Ramos (cell line): ENCODE results near the gene ANO1.

Source experiments
- in situ Hi-C: fragments of 300-500 bp; cut with MboI; formaldehyde crosslinking; loops from one replicate; pipeline ENCODE4 v1.14.3; 2022; ENCODE audit warnings: low sequenced_read_pairs; ENCODE audit not compliant: unreplicated experiment

ANO1 gene

DNA sequence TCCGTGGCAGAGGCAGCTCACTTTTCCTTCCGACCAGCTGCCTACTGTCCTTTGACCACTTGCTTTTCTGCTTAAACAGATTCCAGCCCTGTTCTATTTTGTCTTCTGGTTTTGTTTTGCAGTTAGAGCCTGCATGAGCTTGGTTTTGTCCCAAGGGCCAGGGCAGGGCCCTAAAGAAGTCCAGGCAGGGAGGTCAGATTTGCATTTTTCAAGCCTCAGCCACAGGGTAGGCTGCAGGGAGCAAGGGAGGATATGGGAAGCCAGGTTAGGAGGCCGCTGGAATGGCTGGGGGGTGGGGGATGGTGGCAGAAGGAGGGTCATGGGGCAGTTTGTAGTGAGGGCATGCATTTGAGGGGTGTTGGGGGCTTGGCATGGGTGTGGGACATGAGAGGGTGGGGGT is 148.1 kb downstream of the ANO1 start:
- in situ Hi-C loops, result no loop called here

DNA sequence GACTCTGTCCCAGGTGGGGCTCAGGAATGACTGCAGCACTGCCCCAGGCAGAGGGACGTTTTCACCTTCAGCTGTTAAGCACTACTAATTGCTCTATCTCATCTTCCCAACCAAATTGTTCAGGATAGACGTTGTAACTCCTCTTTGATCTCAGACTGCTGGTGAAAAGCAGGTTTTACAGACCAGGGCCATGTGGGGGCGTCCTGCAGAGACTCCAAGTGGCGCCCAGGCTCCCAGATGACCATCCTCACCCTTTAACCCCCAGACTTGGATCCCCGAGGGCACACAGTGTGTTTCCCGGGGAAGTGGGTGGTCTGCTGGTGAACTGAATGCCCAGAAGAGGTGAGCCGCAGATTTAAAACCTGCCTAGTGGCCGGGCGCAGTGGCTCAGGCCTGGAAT is 148.8 kb downstream of the ANO1 start:
- in situ Hi-C loops, result no loop called here

DNA sequence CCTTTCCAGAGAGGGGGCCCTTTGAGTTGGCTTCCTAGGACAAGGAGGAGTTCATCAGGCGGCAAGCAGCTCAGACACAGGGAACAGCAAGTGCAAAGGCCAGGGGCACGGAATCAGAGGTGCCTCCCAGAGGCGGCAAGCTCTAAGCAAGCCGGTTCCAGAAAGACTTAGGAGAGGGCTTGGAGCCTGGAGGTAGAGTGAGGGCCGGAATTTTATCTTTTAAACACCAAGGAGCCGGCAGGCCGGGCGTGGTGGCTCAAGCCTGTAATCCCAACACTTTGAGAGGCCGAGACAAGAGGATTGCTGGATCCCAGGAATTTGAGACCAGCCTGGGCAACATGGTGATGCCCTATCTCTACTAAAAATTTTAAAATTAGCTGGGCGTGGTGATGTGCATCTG is 151.6 kb downstream of the ANO1 start:
- in situ Hi-C loops, result no loop called here

DNA sequence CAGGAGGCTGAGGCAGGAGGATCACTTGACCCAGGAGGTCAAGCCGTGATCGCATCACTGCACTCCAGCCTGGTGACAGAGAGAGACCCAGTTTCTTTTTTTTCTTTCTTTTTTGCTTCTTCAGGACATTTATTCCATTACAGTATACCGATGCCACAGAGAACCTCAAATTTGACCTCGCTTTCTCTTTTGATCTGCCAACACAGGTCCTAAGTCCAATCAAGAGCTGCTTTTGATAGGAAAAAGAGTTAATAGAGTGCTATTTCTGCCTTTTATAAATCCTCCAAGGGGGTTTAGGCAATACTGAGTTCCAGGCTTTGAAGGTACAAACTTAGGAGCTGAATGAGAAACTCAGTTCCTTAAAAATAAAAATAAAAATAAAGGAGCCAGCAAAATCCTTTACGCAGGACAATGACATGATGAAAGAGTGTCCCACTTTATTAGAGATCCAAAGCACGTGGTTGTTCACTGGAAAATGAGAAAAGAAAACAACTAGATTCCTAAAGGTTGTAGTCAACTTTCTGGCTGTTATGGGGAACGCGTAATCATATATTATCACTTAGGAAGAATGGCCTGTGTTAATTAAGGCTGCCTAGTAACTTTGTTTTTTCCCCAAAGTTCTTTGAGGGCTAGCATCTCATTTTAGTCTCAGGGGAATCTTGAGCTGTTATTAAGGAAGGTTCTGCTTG is 152.2 kb downstream of the ANO1 start:
- in situ Hi-C loops, result no loop called here

DNA sequence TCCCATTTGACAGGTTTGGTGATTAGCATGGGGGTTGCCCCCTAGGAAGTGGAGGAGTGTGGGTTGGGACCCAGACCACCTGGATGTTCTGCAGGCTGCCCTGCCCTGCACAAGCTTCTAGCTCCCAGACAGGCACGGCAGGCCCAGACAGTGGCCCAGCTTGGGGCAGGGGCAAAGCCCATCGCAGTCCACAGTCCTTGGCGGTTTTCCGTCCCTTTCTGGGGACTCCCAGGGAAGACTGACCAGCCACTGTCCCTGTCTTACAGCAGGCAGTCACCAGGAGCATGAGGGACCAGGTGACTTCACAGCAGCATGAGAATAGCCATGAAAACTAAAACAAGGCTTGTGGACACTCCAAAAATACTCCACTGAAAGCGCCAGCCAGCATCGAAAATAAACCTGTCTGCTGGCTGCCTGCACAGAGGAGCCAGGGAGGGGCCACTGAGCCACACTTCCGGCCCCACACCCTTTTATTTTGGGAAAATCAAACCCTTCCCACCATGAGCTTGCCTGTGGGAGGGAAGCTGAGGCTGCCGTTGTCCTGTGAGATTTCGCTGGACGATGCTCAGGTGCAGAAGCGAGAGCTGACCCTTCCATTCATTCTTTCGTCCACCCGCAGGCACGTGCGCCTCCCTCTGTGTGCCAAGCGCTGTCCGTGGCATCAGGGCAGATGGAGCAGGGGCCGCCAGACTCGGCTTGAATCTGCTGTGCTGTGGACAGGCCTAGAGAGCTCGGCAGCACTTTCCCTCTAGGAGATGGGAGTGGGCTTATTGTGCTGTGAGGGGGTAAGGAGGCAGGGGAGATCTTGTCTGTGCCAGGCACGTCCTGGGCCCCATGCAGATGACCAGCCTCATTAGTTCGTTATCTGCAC is 153.0 kb downstream of the ANO1 start:
- in situ Hi-C loops, result no loop called here

DNA sequence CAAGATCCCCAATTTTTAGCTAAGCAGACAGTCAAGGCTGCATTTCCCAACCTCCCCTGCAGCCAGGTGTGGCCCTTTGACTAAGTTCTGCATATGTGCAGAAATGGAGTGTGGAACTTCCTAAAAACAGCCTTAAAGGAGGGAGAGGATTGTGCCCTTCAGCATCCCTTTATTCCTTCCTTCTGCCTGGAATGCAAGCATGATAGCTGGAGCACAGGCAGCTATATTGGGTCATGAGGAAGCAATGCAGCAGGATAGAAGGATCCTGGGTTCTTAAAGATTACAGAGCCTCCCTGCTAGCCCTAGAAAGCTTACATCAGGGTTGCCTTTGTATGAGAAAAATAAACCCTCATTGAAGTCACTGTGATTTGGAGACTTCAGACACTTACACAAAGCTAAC is 154.9 kb downstream of the ANO1 start:
- in situ Hi-C loops, result no loop called here

DNA sequence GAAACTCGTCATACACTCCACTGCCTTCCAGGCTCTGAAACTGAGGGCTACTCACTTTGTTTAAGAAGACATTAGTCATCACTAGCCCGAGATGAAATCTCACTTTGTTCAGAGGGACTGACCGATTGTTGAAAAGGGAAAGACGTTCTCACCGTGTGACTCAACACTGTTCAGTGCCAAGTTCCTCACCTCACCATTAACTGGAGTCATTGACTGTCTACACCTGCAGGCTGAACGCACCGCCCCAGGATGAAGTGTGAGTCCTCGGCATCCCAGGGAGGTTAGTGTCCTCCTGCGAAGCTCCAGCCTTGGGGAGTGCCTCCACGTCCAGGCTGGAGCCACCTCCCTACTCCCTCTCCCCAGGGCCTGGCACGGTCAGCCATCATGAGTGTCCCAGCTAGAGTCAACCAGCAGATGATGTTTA is 155.4 kb downstream of the ANO1 start:
- in situ Hi-C loops, result no loop called here

DNA sequence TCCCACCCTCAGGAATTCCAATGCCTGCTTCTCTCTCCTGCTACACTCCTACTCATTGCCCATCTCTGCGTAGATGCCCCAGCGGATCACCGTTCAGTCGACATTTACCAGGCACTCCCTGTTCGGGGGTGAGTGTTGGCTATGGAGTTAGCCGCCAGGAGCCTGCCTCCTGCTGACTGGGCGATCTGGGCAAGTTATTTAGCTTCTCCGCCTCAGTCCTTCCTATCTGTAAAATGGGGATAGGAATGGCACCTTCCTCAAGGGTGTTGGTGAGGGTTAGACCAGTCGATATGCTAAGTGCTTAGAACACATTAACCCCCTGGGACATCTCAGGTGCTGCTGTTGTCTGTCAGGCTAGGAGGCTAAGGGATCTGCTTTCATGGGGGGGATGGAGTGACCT is 155.8 kb downstream of the ANO1 start:
- in situ Hi-C loops, result no loop called here
